Gastroesophageal sphincter (tissue), 4 donors: ENCODE measurements around the gene C5orf46. TPM values are rescaled to one million over a fixed set of nuclear protein-coding genes. Genes with fewer than 3 reads are reported as not detected.

ENCODE experiments used
- ATAC-seq: fragments of 150-250 bp; one replicate; pipeline ENCODE4 v1.9.1; 2016; ENCODE audit warnings: mild to moderate bottlenecking, moderate library complexity
- H3K27ac ChIP-seq, 4 donors: fragments of 200-600 bp; sonication (generic) in 3 of 4; 1 replicate in 3 of 4; 2 replicates in 1 of 4; pipeline ENCODE4 v1.5.1; 2016 to 2019
- H3K27me3 ChIP-seq: fragments of 200-600 bp; sonication (generic); one replicate; pipeline ENCODE4 v1.5.1; 2019
- H3K36me3 ChIP-seq, 2 donors: fragments of 200-600 bp; sonication (generic); one replicate each; pipeline ENCODE4 v1.5.1; 2019; ENCODE audit warnings: control low read depth in 1 of 2
- H3K4me1 ChIP-seq, 3 donors: fragments of 200-600 bp; sonication (generic); 1 replicate in 2 of 3; 2 replicates in 1 of 3; pipeline ENCODE4 v1.5.1; 2016 to 2019; ENCODE audit warnings: control low read depth in 2 of 3
- H3K4me3 ChIP-seq, 2 donors: fragments of 200-600 bp; sonication (generic); one replicate each; pipeline ENCODE4 v1.5.1; 2019; ENCODE audit warnings: mild to moderate bottlenecking in 1 of 2, moderate library complexity in 1 of 2
- H3K9me3 ChIP-seq, 3 donors: fragments of 200-600 bp; sonication (generic); one replicate each; pipeline ENCODE4 v1.5.1; 2017 to 2019; ENCODE audit warnings: control low read depth in 2 of 3
- EP300 ChIP-seq: sonication (generic); formaldehyde crosslinking; IDR thresholded peaks from one replicate; pipeline ENCODE4 v1.6.1; 2017; ENCODE audit warnings: antibody characterized with exemption, mild to moderate bottlenecking
- POLR2A ChIP-seq, 2 donors: fragments of 450-650 bp; IDR thresholded peaks; one replicate each; pipeline ENCODE4 v1.6.1; 2017; ENCODE audit warnings: antibody characterized with exemption in 2 of 2, mild to moderate bottlenecking in 2 of 2, moderate library complexity in 1 of 2
- POLR2AphosphoS5 ChIP-seq: sonication (generic); formaldehyde crosslinking; IDR thresholded peaks from one replicate; pipeline ENCODE4 v1.6.1; 2017; ENCODE audit warnings: antibody characterized with exemption
- WGBS, 2 donors: methylation state at CpG; one replicate each; pipeline ENCODE4 v1.1.5; 2018; ENCODE audit warnings: low coverage in 1 of 2; 5-methylcytosine and 5-hydroxymethylcytosine counted together
- total RNA-seq, 4 donors: library from RNA; depleted of rRNA; stranded (reverse); fragments of >200 nt; gene quantifications; one replicate each; pipeline ENCODE4 v1.1.0, GENCODE V29; 2016
- TF ChIP-seq, protein P1 (sequence below), 4 experiments: fragments of 200-600 bp in 2 of 4; fragments of 450-650 bp in 2 of 4; sonication (generic) in 1 of 4; IDR thresholded peaks; one replicate each; pipeline ENCODE4 v1.5.1; 2017 to 2019; ENCODE audit warnings: antibody characterized with exemption in 4 of 4, mild to moderate bottlenecking in 2 of 4, moderate library complexity in 2 of 4

Gene C5orf46
- total RNA-seq, 4 donors from 2014 or later = not detected

DNA sequence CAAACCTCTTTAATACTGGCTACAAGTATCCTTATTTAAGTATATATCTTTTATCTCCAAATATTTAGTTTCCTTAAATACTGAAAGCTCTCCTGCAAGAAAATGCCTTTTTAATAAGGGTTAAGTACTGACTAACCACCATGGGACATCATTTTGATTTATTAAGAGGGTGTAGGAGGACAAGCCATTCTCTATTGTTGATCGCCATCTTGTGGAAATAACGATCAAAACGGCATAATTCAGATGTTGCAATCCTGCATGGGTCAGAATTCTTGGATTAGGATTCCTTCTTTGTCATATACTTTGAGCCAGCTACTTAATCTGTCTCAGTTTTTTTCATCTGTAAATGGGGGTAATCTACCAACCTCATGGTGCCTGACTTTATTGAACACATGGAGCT, 28.7 kb upstream of the C5orf46 start:
- ATAC-seq = no peak
- Histone ChIP-seq H3K9me3 (no peaks in the 10 kb centered on the region), H3K4me3 (no peak overlapping the region), H3K36me3 (no peaks in the 10 kb centered on the region), H3K27me3 (no peaks in the 10 kb centered on the region), H3K4me1 (no peaks in the 10 kb centered on the region), H3K27ac (no peak overlapping the region)
- 8 to 12% methylated on average over 3 of the region's 3 CpGs for WGBS, 2 donors
- TF ChIP-seq POLR2A (IDR thresholded peaks at IDR 0.05) (no peak), EP300 (no peak), POLR2AphosphoS5 (no peak)
- TF ChIP-seq, protein P1, sequence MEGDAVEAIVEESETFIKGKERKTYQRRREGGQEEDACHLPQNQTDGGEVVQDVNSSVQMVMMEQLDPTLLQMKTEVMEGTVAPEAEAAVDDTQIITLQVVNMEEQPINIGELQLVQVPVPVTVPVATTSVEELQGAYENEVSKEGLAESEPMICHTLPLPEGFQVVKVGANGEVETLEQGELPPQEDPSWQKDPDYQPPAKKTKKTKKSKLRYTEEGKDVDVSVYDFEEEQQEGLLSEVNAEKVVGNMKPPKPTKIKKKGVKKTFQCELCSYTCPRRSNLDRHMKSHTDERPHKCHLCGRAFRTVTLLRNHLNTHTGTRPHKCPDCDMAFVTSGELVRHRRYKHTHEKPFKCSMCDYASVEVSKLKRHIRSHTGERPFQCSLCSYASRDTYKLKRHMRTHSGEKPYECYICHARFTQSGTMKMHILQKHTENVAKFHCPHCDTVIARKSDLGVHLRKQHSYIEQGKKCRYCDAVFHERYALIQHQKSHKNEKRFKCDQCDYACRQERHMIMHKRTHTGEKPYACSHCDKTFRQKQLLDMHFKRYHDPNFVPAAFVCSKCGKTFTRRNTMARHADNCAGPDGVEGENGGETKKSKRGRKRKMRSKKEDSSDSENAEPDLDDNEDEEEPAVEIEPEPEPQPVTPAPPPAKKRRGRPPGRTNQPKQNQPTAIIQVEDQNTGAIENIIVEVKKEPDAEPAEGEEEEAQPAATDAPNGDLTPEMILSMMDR (IDR thresholded peaks at IDR 0.05) = peak in 2 of 4 experiments; percentile 19 to 35

DNA sequence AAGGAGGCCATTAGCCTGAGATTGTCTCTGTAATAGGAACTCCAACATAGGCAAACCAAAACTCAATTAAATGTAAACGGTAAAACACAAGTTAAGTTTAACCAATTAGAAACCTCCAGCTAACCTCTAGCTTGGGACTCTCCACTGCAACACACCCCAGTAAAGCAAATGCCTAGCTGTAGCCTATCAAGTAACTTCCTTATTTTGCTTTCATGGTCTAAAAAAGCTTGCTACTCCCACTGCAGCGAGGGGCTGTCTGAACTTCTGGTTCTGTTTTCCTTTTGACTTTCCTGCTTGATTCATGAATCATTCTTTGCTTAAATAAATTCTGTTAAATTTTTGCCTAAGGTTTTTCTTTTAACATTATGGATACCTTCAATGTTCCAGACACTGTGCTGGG, 24.4 kb upstream of the C5orf46 start:
- Histone ChIP-seq H3K4me3 (no peak overlapping the region), H3K4me1 (no peaks in the 10 kb centered on the region), H3K36me3 (no peaks in the 10 kb centered on the region), H3K9me3 (no peaks in the 10 kb centered on the region), H3K27ac (no peak overlapping the region), H3K27me3 (no peaks in the 10 kb centered on the region)
- TF ChIP-seq POLR2A (IDR thresholded peaks at IDR 0.05) (no peak), EP300 (no peak), POLR2AphosphoS5 (no peak)
- TF ChIP-seq, protein P1 (IDR thresholded peaks at IDR 0.05) = no peak
- 65 to 79% methylated on average over 2 of the region's 2 CpGs for WGBS, 2 donors
- ATAC-seq = no peak

- WGBS, 2 donors = 29 to 63% methylated on average over 2 to 3 of the region's 3 CpGs
Measured at GRCh38 chr5:147927901-147928300, 21.6 kb upstream of the C5orf46 start.

DNA sequence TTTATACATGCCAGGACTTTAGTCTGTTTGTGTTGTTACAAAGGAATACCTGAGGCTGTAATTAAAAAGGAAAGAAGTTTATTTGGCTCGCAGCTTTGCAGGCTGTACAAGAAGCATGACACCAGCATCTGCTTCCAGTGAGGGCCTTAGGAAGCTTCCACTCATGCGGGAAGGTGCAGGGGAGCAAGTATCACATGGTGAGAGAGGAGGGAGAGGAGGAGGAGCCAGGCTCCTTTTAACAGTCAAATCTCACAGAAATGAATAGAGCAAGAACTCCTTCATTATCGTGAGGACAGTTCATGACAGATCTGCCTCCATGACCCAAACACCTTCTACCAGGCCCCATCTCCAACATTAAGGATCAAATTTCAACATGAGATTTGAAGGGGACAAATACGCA, 18.7 kb upstream of the C5orf46 start:
- H3K27me3 ChIP-seq = no peaks in the 10 kb centered on the region
- no peaks in the 10 kb centered on the region for H3K36me3 ChIP-seq
- 63 to 67% methylated on average over 3 to 4 of the region's 4 CpGs for WGBS, 2 donors
- H3K27ac ChIP-seq = no peak overlapping the region
- ATAC-seq = no peak
- H3K4me1 ChIP-seq = no peaks in the 10 kb centered on the region
- no peak overlapping the region for H3K4me3 ChIP-seq
- no peaks in the 10 kb centered on the region for H3K9me3 ChIP-seq
- no peak for TF ChIP-seq POLR2AphosphoS5

More at GRCh38 chr5:147927901-147928300, 21.6 kb upstream of the C5orf46 start:
- Histone ChIP-seq H3K4me3 (no peak overlapping the region), H3K27me3 (no peaks in the 10 kb centered on the region), H3K9me3 (no peaks in the 10 kb centered on the region), H3K36me3 (no peaks in the 10 kb centered on the region), H3K27ac (no peak overlapping the region), H3K4me1 (no peaks in the 10 kb centered on the region)
- no peak for ATAC-seq
- TF ChIP-seq POLR2AphosphoS5 (no peak), POLR2A (IDR thresholded peaks at IDR 0.05) (no peak), EP300 (no peak)
- TF ChIP-seq, protein P1 (IDR thresholded peaks at IDR 0.05) = no peak

DNA sequence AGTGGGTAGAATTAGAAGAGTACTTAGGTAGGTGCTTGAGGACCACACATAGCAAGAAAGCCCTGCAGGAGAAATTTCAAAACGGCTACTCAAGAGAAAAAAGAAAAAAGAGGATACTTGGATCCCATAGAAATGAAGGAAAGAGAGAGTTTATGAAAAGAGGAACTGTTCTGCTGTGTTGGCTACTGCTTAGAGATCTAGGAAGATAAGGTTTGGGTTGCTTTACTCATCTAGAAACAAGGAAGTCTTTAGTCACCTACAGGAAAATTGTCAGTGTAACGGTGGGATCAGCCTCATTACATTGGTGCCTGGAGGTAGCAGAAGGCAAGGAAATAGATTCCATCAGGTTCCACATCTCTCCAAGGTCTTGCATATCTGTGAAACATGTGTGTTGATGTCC, 14.8 kb upstream of the C5orf46 start:
- Histone ChIP-seq H3K27me3 (no peaks in the 10 kb centered on the region), H3K36me3 (no peaks in the 10 kb centered on the region), H3K9me3 (no peaks in the 10 kb centered on the region), H3K4me3 (no peak overlapping the region), H3K27ac (no peak overlapping the region), H3K4me1 (no peaks in the 10 kb centered on the region)
- ATAC-seq = no peak
- TF ChIP-seq POLR2A (IDR thresholded peaks at IDR 0.05) (no peak), POLR2AphosphoS5 (no peak), EP300 (no peak)
- TF ChIP-seq, protein P1 (IDR thresholded peaks at IDR 0.05) = no peak
- WGBS, 2 donors = 67 to 79% methylated on average over 2 of the region's 2 CpGs
